UCSD-AML1 (cell line): ENCODE results near the gene SLC30A5.

Experiments
- DNase-seq: peaks from one replicate; lab custom pipeline; 2025; ENCODE audit not compliant: unreplicated experiment; lab: John Stamatoyannopoulos, UW

Gene SLC30A5

DNA sequence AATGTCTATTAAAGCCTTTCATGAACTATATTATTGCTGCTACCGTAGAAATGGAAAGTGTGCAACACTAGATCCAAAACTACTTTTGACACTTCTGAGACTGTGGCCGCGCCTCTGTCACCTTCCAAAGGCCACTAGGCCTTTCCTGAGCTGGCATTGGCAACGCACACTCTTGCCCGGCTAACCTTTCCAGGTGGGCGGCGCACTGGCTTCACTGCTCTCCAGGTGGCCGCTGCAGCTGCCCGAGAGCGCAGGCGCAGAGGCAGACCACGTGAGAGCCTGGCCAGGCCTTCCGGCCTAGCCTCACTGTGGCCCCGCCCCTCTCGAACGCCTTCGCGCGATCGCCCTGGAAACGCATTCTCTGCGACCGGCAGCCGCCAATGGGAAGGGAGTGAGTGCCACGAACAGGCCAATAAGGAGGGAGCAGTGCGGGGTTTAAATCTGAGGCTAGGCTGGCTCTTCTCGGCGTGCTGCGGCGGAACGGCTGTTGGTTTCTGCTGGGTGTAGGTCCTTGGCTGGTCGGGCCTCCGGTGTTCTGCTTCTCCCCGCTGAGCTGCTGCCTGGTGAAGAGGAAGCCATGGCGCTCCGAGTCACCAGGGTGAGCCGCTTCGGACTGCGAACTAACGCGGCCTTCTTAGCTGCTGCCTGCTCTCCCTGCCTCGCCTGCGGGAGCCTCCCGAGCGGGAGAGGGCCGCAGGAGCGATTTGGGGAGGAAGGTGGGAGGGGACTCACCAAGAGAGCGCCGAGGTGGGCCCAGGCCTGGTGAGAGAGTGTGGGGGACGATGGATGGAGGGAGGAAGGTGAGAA is 73.1 kb downstream of the SLC30A5 start, which contains the start of gene CCNB1:
Gene CCNB1 (plus strand): TSS at position 465 of the 807 bp plus-strand sequence. CDS start 113 bp downstream, at position 578.
- peak; percentile 97 for DNase-seq

DNA sequence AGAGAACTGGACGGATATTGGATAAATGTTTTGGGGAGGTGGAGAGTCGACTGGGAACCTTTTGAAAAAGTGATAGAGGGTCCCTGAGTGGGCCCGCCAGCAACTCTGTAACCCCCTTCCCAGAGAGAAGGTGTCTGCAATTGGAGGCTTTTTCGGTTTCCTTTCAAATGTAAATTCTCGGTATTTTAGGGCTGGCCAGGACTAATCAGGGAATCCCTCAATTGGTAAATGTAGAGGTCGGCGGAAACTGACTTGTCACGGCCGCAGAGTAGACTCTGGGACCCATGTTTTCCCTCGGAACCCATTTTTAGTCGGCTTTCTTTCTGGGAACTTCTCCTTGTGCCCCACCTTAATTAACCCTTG is 73.7 kb downstream of the SLC30A5 start:
- DNase-seq = no peak

DNA sequence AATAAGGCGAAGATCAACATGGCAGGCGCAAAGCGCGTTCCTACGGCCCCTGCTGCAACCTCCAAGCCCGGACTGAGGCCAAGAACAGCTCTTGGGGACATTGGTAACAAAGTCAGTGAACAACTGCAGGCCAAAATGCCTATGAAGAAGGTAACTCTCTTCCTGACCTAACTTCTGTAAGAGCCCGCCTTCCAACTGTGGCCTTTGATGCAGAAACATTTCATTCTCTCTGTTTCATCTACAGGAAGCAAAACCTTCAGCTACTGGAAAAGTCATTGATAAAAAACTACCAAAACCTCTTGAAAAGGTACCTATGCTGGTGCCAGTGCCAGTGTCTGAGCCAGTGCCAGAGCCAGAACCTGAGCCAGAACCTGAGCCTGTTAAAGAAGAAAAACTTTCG is 74.1 kb downstream of the SLC30A5 start:
- no peak for DNase-seq

GRCh38 chr5:69170495-69170894 is 76.7 kb downstream of the SLC30A5 start:
- DNase-seq = no peak

DNA sequence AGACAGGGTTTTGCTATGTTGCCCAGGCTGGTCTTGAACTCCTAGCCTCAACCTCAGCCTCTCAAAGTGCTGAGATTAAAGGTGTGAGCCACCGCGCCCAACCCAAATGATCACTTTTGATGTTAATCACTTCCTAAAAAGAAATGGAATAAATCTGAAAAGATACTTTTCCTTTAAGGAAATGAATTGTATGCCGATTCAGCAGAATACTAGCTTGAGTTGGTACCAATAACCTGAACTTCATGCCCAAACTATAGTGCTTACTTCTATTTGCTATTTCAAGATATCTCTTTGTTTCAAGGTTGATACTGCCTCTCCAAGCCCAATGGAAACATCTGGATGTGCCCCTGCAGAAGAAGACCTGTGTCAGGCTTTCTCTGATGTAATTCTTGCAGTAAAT is 77.2 kb downstream of the SLC30A5 start:
- no peak for DNase-seq
